ENCODE results near the gene EN1. TPM values are rescaled to one million over a fixed set of nuclear protein-coding genes. Genes with fewer than 3 reads are reported as not detected.

EN1 gene
- total RNA-seq, 1 donor = 0.63 TPM

DNA sequence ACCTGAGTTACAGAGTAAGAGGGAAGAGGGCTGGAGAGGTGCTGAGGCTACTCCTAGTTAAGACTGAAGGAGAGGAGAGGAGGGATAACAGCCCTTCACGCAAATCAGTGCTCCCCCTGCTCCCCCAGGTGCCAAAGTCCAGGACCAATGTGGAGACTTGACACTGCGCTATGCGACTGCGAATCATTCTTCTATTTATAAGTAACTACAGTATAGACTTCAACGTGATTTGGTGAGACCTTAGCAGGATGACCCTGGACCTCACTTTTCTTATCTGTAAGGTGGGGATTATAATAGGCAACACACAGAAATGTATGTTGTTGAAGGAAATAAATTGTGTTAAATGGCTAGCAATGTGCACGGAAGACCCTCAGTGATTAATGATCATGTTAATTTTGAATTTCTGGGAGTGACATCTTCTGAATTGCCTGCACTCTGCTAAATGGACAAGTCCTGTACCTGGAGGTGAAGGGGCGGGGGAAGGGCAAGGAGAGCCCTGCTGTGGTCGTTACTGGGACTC, 11.0 kb downstream of the EN1 start:
- DNase-seq (ENCODE audit: low read depth) = no peak
- H3K4me3 ChIP-seq (ENCODE audit: low read depth, low read length) = peak overlapping the region; percentile 57
- TF ChIP-seq, protein P1, sequence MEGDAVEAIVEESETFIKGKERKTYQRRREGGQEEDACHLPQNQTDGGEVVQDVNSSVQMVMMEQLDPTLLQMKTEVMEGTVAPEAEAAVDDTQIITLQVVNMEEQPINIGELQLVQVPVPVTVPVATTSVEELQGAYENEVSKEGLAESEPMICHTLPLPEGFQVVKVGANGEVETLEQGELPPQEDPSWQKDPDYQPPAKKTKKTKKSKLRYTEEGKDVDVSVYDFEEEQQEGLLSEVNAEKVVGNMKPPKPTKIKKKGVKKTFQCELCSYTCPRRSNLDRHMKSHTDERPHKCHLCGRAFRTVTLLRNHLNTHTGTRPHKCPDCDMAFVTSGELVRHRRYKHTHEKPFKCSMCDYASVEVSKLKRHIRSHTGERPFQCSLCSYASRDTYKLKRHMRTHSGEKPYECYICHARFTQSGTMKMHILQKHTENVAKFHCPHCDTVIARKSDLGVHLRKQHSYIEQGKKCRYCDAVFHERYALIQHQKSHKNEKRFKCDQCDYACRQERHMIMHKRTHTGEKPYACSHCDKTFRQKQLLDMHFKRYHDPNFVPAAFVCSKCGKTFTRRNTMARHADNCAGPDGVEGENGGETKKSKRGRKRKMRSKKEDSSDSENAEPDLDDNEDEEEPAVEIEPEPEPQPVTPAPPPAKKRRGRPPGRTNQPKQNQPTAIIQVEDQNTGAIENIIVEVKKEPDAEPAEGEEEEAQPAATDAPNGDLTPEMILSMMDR (IDR thresholded peaks at IDR 0.05; ENCODE audit: insufficient read depth, low read length) = no peak

DNA sequence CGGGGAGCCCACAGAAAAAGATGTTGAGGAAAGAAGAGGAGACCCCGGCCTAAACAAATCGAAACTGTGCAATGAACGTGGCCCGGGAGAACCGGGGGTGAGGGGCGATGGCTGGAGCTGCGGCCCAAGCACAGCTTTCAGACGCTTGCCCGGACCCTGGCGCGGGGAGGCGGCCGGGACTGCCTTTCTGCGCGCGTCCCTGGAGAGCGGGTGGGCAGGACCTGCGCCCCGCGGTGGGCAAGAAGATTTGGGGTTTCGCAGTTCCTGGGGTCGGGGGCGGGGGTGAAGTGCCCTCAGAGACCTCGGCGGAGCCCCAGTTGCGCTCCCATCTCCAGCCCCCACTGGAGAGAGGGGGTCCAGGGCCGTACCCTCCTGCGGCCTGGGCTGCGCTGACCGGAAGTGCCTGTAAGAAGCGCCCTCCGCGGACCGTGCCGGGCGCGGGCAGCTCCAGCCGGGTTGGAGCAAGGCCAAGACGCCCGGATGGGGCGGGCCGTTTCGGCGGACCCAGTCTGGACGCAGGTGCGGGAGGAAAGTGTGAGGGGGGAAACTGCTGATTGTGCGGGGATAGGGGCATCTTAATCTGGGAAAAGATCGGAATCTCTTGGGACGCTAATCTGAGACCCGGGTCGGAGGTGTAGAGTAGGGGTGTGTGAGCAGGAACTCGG, 11.6 kb downstream of the EN1 start:
- peak overlapping the region; percentile 57 for H3K4me3 ChIP-seq (ENCODE audit: low read depth, low read length)
- no peak for DNase-seq (ENCODE audit: low read depth)
- TF ChIP-seq, protein P1 (IDR thresholded peaks at IDR 0.05; ENCODE audit: insufficient read depth, low read length) = no peak

DNA sequence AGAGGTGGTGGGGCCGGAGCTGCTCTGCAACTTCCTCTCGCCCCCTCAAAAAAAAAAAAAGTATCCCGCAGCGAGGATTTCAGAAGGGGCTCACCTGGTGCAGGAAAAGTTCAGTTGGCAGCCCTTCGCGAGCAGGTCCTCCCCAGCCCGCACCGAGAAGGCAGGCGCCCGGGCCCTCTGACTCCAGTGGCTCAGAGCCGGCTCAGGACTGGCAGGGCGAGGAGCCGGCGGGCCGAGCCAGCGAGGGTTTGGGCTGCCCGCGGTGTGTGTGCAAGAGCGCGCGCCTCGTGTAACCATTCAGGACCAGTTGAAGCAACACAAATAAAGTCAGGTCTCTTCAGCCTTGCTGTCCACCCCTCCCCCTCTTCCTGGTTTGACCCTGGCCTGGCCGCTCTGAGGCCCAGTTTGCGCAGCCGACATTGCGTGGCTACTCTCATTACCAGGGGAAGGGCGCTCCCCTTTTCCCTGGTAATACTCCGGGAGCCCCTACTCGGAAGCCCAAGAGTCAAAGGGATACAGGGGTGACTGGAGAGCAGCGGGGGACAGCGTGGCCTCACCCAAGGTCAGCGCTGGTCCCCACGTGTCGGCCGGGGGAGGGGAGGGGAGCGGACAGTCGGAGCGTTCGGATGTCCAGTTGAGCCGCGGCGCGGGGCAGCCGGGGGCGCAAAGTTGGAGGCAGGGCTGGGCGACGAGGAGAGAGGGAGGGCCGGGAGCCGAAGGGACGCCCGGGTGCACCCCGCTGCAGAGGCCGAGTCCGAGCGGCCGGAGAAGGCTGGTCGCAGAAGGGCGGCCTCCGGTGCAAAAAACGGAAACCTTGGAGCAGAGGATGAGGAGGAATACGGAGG, 12.3 kb downstream of the EN1 start:
- TF ChIP-seq, protein P1 (IDR thresholded peaks at IDR 0.05; ENCODE audit: insufficient read depth, low read length) = no peak
- H3K4me3 ChIP-seq (ENCODE audit: low read depth, low read length) = peak overlapping the region; percentile 57
- no peak for DNase-seq (ENCODE audit: low read depth)

DNA sequence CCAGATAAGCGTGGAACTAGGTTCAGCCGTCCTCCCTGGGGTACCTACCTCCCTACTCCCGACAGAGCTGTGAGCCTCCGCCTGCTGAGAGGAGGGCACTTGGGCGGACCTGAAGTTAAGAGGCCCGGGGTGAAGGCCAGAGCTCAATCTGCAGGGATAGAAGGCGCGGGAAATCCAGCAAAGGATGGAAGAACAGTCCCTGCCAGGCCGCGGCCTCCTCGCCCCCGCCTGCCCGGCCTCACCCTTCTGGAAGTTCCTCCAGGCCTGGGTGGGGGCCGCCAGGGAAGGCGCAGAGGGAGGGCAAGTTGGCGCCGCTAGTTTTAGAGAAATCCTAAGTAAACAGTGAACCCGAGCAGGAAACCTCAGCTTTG, 13.0 kb downstream of the EN1 start:
- DNase-seq (ENCODE audit: low read depth) = no peak
- TF ChIP-seq, protein P1 (IDR thresholded peaks at IDR 0.05; ENCODE audit: insufficient read depth, low read length) = no peak
- no peak overlapping the region for H3K4me3 ChIP-seq (ENCODE audit: low read depth, low read length)

DNA sequence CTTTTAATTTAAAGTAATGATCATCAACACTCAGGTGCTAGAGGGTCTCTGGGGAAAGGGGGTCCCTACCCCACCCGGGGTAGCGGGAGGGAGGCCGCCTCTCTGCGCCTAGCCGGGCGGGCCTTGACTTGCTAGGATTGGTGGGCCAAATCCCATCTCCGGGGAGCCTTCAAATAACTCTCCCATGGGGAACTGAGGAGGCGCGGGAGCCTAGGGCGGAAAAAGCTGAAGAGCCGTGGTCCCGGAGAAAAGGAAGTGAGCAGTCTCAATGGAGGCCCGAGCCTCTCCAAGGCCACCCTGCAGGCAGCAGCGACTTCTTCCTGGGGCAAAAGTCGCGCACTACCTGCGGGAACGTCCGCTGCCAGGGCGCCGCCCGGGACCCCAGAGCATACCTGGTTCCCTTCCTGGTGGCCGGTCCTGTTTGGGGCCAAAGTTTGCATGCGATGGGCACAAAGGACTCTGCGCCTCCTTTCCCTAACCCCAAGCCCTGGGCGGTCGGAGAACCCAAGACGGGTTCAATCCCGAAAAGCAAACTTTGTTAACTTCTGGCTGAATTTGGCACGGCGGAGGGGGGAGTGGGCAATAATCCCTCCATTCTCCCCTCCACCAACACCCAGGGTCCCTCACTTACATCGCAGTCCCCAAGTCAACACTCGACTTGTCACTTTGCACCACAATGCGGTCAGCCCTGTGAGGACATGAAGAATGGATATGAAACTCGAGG, 13.6 kb downstream of the EN1 start:
- H3K4me3 ChIP-seq (ENCODE audit: low read depth, low read length) = no peak overlapping the region
- DNase-seq (ENCODE audit: low read depth) = no peak
- TF ChIP-seq, protein P1 (IDR thresholded peaks at IDR 0.05; ENCODE audit: insufficient read depth, low read length) = no peak

DNA sequence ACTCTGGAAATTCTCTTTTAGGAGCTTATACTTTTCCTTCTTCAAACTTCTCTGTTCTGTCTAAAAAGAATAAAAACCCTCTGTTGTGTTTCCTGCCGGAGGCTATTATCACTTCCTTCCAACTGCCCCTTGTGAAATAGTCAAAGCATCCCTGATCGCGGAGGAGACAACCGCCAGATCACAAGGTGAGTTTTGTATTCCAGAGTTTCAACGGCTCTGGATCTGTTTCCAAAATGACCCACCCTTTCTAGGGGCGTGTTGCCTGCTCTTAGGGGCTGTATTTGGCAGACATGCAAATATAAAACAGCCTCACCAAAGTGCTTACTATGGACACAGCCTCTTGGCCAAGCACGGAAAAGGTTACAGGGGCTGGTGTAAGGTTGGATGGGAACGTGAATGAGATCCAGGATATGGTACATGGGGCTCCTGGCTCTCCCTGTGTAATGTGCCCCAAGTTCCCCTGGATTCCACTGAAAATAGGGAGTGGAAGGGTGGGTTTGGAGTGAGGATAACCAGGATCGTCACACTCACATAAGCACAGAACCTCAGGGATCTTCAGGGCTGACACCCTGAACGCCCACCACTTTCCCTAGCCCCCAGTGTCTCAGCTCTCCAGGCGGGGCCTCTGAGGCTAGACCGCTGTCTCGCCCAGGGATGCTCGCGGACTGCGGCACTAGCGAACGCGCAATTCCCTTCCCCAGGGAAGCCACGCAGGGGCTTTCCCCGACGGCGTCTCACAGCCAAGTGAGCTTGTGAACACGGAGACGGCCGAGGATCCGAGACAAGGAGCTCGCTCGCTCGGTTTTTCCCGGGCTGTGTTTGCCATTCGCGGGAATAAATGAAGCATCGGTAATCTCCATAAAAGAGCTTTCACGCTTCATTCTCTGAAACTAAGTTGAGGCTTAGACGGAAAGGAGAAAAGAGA, 14.4 kb downstream of the EN1 start:
- TF ChIP-seq, protein P1 (IDR thresholded peaks at IDR 0.05; ENCODE audit: insufficient read depth, low read length) = no peak
- H3K4me3 ChIP-seq (ENCODE audit: low read depth, low read length) = no peak overlapping the region
- DNase-seq (ENCODE audit: low read depth) = no peak

Measured in fibroblast of the aortic adventitia (primary cell).